Thyroid gland (tissue), 4 donors: ENCODE results near the gene TAC4. TPM values are rescaled to one million over a fixed set of nuclear protein-coding genes. Genes with fewer than 3 reads are reported as not detected.

Source experiments
- DNase-seq, 2 donors: peaks; one replicate each; pipeline ENCODE4 v3.0.0-alpha.2; 2019
- H3K27ac ChIP-seq, 3 donors: fragments of 200-600 bp; sonication (generic); 1 replicate in 2 of 3; 2 replicates in 1 of 3; pipeline ENCODE4 v1.5.1; 2016 to 2019; ENCODE audit warnings: mild to moderate bottlenecking in 1 of 3, moderate library complexity in 1 of 3
- H3K27me3 ChIP-seq: fragments of 200-600 bp; sonication (generic); one replicate; pipeline ENCODE4 v1.5.1; 2019
- H3K36me3 ChIP-seq, 2 donors: fragments of 200-600 bp; sonication (generic); one replicate each; pipeline ENCODE4 v1.5.1; 2016 to 2019
- H3K4me1 ChIP-seq, 2 donors: fragments of 200-600 bp; sonication (generic); one replicate each; pipeline ENCODE4 v1.5.1; 2017 to 2019
- H3K4me3 ChIP-seq, 3 donors: fragments of 200-600 bp; sonication (generic); replicated peaks in 1 of 3; 1 replicate in 2 of 3; 2 replicates in 1 of 3; pipeline ENCODE4 v1.5.1; 2016; ENCODE audit warnings: mild to moderate bottlenecking in 1 of 3
- H3K9me3 ChIP-seq: fragments of 200-600 bp; sonication (generic); one replicate; pipeline ENCODE4 v1.5.1; 2017
- CTCF ChIP-seq, 6 experiments: fragments of 200-600 bp in 3 of 6; fragments of 450-650 bp in 3 of 6; sonication (generic) in 3 of 6; IDR thresholded peaks; one replicate each; pipeline ENCODE4 v1.5.1; 2016 to 2019; ENCODE audit warnings: antibody characterized with exemption in 6 of 6, mild to moderate bottlenecking in 2 of 6, inconsistent platforms in 1 of 6, moderate library complexity in 1 of 6
- POLR2A ChIP-seq, 2 donors: fragments of 450-650 bp; IDR thresholded peaks; one replicate each; pipeline ENCODE4 v1.6.1; 2017; ENCODE audit warnings: antibody characterized with exemption in 2 of 2, mild to moderate bottlenecking in 2 of 2, moderate library complexity in 1 of 2
- WGBS, 2 donors: methylation state at CpG; one replicate each; pipeline ENCODE4 v1.1.5; 2017; 5-methylcytosine and 5-hydroxymethylcytosine counted together
- intact Hi-C: fragments of 100-400 bp; cut with DNase I; formaldehyde crosslinking; loops from one replicate; pipeline ENCODE4 v1.15.1; 2023
- total RNA-seq, 4 donors: library from RNA; depleted of rRNA; stranded (reverse); fragments of >200 nt; gene quantifications; one replicate each; pipeline ENCODE4 v1.2.3, GENCODE V29; 2016

TAC4 gene
- total RNA-seq, 4 donors from 2014 or later = not detected

GRCh38 chr17:49850772-49851386, 3.0 kb upstream of the TAC4 start:
- Histone ChIP-seq H3K9me3 (no peaks in the 10 kb centered on the region), H3K27ac (peak overlapping the region in 1 of 3 donors; percentile 8), H3K27me3 (no peaks in the 10 kb centered on the region), H3K4me1 (peaks cover 3 to 9% of the 10 kb centered on the region in 2 donors), H3K36me3 (no peaks in the 10 kb centered on the region), H3K4me3 (peak overlapping the region in 1 of 3 donors; percentile 56)
- peak; percentile 37 for DNase-seq
- intact Hi-C loops = loop anchor here (5.0 kb wide), 2 partner anchors 144 to 274 kb away; partner anchors contain the start of genes NXPH3 and SLC35B1
- TF ChIP-seq POLR2A (IDR thresholded peaks at IDR 0.05) (no peak), CTCF (IDR thresholded peaks at IDR 0.05) (no peak)
- 4 to 7% methylated on average over 32 to 45 of the region's 61 CpGs for WGBS, 2 donors

DNA sequence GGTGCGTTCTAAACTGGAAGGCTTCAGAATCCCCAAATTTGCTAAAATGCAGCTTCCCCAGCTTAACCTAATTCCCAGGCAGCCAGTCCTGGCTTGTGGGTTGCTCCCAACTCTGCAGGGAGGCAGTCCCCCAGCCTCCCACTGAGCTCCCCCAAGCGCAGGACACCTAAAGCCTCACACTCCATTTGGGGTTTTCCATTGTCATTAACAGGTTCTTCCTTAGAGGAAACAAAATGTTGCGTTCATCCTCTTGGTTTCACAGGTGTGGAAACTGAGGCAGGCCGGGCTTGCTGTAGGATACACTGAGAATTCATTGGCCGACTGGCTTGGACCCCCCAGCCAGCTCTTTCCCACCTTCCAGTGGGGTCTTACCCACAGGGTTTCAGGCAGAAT, 2.3 kb upstream of the TAC4 start:
- no peak for TF ChIP-seq CTCF (IDR thresholded peaks at IDR 0.05)
- no peak for TF ChIP-seq POLR2A (IDR thresholded peaks at IDR 0.05)
- Histone ChIP-seq H3K36me3 (no peaks in the 10 kb centered on the region), H3K4me3 (no peak overlapping the region), H3K27me3 (no peaks in the 10 kb centered on the region), H3K9me3 (no peaks in the 10 kb centered on the region), H3K27ac (no peak overlapping the region), H3K4me1 (peaks cover 3 to 9% of the 10 kb centered on the region in 2 donors)
- no peak for DNase-seq
- intact Hi-C loops = loop anchor here (5.0 kb wide), 2 partner anchors 143 to 273 kb away; partner anchors contain the start of genes NXPH3 and SLC35B1
- 86 to 92% methylated on average over 5 of the region's 5 CpGs for WGBS, 2 donors

DNA sequence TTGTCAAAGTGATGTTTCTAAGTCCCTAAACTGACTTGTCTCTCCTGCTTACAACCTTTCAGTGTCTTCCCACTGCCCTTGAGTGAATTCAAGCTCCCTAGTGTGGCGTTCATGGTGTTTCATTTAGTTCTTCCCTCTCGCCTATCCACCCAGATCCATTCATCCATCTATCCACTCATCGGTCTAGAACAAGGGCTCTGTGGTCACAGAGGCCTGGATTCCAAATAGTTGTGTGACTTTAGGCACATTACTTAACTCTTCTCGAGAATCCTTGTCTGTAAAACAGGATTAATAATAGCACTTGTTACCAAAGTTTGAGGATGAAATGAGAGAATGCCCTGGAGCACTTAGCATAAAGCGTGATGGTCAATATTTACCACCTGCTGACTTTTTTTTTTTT, 870 bp upstream of the TAC4 start:
- Histone ChIP-seq H3K4me1 (peaks cover 3 to 9% of the 10 kb centered on the region in 2 donors), H3K4me3 (no peak overlapping the region), H3K9me3 (no peaks in the 10 kb centered on the region), H3K27me3 (no peaks in the 10 kb centered on the region), H3K27ac (no peak overlapping the region), H3K36me3 (no peaks in the 10 kb centered on the region)
- DNase-seq = no peak
- intact Hi-C loops = no loop called here
- TF ChIP-seq CTCF (IDR thresholded peaks at IDR 0.05) (no peak), POLR2A (IDR thresholded peaks at IDR 0.05) (no peak)
- 83 to 86% methylated on average over 5 of the region's 5 CpGs for WGBS, 2 donors

DNA sequence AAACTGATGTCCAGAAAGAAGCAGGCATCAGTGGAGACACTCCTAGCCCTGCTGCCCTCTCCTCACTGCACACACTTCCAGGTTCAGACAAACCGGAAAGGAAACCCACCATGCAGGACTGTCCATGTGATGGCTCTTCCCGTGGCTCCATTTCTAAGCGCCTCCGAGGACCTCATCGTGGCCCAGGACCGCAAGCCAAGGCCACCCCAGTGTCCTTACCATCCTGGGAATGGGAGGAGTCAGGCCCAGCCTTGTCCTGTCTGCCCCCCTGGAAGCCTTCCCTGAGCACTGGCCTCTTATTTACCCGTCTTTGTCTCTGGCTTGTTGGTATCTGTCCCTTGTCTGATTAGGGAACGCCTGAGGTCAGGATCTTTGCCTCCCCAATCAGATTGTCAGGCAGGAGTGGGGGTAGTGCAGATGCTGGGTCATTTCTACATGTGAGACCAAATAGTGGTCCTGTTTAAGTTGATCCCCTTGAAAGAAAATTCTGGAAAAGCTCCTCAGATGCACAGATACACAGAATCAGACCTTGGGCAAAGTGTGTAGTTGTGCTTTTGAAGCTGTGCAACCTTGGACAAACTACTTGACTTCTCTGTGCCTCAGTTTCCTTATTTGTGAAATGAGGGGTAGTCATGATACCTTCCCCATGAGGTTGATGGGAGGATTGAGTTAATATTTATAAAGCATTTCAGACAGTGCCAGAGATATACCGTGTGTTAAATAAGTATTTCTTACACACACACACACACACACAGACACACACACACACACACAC, 744 bp downstream of the TAC4 start:
- intact Hi-C loops = no loop called here
- H3K27ac ChIP-seq = no peak overlapping the region
- no peak for TF ChIP-seq CTCF (IDR thresholded peaks at IDR 0.05)
- no peak for TF ChIP-seq POLR2A (IDR thresholded peaks at IDR 0.05)
- H3K4me1 ChIP-seq = peaks cover 3 to 9% of the 10 kb centered on the region in 2 donors
- H3K9me3 ChIP-seq = no peaks in the 10 kb centered on the region
- H3K36me3 ChIP-seq = no peaks in the 10 kb centered on the region
- H3K27me3 ChIP-seq = no peaks in the 10 kb centered on the region
- no peak for DNase-seq
- H3K4me3 ChIP-seq = no peak overlapping the region
- WGBS, 2 donors = 87 to 88% methylated on average over 8 to 9 of the region's 9 CpGs

DNA sequence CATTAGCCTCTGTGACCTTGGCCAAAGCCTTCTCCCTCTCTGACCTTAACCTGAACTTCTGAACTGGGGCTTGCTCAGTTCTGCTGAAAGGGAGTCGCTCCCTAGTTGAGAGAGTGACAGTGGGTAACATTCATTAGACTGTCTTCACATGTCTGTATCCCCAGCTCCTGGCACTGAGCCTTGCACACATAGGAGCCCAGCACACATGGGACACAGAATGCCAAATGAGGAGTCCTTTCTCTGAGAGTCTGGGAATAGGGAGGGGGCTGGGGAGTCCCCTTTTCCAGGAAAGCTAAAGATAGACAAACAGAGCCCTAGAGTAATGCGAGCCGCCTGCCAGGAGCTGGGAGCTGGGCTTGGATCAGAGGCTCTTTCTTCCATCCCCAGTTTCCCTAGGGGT, 2.5 kb downstream of the TAC4 start:
- H3K27me3 ChIP-seq = no peaks in the 10 kb centered on the region
- intact Hi-C loops = no loop called here
- no peaks in the 10 kb centered on the region for H3K36me3 ChIP-seq
- no peak overlapping the region for H3K4me3 ChIP-seq
- no peak for DNase-seq
- H3K9me3 ChIP-seq = no peaks in the 10 kb centered on the region
- TF ChIP-seq CTCF (IDR thresholded peaks at IDR 0.05) (no peak), POLR2A (IDR thresholded peaks at IDR 0.05) (no peak)
- no peaks in the 10 kb centered on the region for H3K4me1 ChIP-seq
- WGBS, 2 donors = 53 to 68% methylated on average over 3 of the region's 3 CpGs
- H3K27ac ChIP-seq = peak overlapping the region in 1 of 3 donors; percentile 36
